Lung microvascular endothelial cell (primary cell): ENCODE measurements around the gene OR1L8. TPM values are rescaled to one million over a fixed set of nuclear protein-coding genes. Genes with fewer than 3 reads are reported as not detected.
"Not testable (repeated sequence)": the region's sequence is repeated elsewhere in the genome, so short reads cannot be mapped to it uniquely, and the experiment has no call there.

Source experiments
- DNase-seq, 2 donors: peaks; one replicate each; pipeline versions ENCODE4 v3.0.0 to v3.0.0-alpha.2; 2010; ENCODE audit warnings: low read depth in 2 of 2
- total RNA-seq: library from RNA; depleted of rRNA; stranded (reverse); fragments of >200 nt; gene quantifications from 2 replicates; pipeline ENCODE4 v1.2.1, GENCODE V29; 2014

Gene OR1L8
- total RNA-seq, result 0.20 and 0.22 TPM in 2 replicates

- not testable (repeated sequence) for DNase-seq
Measured at GRCh38 chr9:122583284-122583683, at the start of gene OR1L8. Gene OR1L8, minus strand, starts transcription at chr9:122583384. Its CDS starts 14,907 bp downstream, at chr9:122568477.

- DNase-seq, result peak; percentile 1 to 69
Measured at GRCh38 chr9:122619996-122620395, 36.8 kb upstream of the OR1L8 start.

- DNase-seq, result no peak
Measured at GRCh38 chr9:122614362-122614761, 31.2 kb upstream of the OR1L8 start, which contains the start of gene OR1Q1. Gene OR1Q1, plus strand, starts transcription at chr9:122614738. Its CDS starts 0 bp downstream, at chr9:122614738.

GRCh38 chr9:122609804-122610203 is 26.6 kb upstream of the OR1L8 start:
- no peak for DNase-seq

GRCh38 chr9:122606587-122606986 is 23.4 kb upstream of the OR1L8 start:
- no peak for DNase-seq

GRCh38 chr9:122605691-122606090 is 22.5 kb upstream of the OR1L8 start:
- no peak for DNase-seq

- peak in 1 of 2 donors; percentile 53 for DNase-seq
Measured at GRCh38 chr9:122580360-122580759, 2.8 kb downstream of the OR1L8 start.

- DNase-seq, result peak in 1 of 2 donors; percentile 2
Measured at GRCh38 chr9:122579874-122580273, 3.3 kb downstream of the OR1L8 start.

- no peak for DNase-seq
Measured at GRCh38 chr9:122572456-122572855, 10.7 kb downstream of the OR1L8 start.

- DNase-seq, result no peak
Measured at GRCh38 chr9:122567901-122568300, 15.3 kb downstream of the OR1L8 start.

- no peak for DNase-seq
Measured at GRCh38 chr9:122562134-122562760, 20.9 kb downstream of the OR1L8 start.

- DNase-seq, result no peak
Measured at GRCh38 chr9:122561446-122561845, 21.7 kb downstream of the OR1L8 start.

- DNase-seq, result no peak
Measured at GRCh38 chr9:122552812-122553211, 30.4 kb downstream of the OR1L8 start, which contains the start of gene OR1N2. Gene OR1N2, plus strand, starts transcription at chr9:122553112. Its CDS starts 100 bp downstream, at chr9:122553212.

GRCh38 chr9:122551371-122551770 is 31.8 kb downstream of the OR1L8 start:
- DNase-seq, result no peak

GRCh38 chr9:122546196-122546595 is 37.0 kb downstream of the OR1L8 start:
- DNase-seq, result no peak

GRCh38 chr9:122538757-122539156 is 44.4 kb downstream of the OR1L8 start:
- DNase-seq, result no peak

GRCh38 chr9:122537066-122537465 is 46.1 kb downstream of the OR1L8 start:
- not testable (repeated sequence) for DNase-seq

GRCh38 chr9:122536134-122536533 is 47.0 kb downstream of the OR1L8 start:
- DNase-seq, result no peak

GRCh38 chr9:122531157-122531556 is 52.0 kb downstream of the OR1L8 start:
- not testable (repeated sequence) for DNase-seq

- no peak for DNase-seq
Measured at GRCh38 chr9:122527193-122527592, 56.0 kb downstream of the OR1L8 start, which contains the start of gene OR1N1. Gene OR1N1, minus strand, starts transcription at chr9:122527293. Its CDS starts 0 bp downstream, at chr9:122527293.

- DNase-seq, result no peak
Measured at GRCh38 chr9:122526602-122527001, 56.6 kb downstream of the OR1L8 start.

- no peak for DNase-seq
Measured at GRCh38 chr9:122519376-122519775, 63.8 kb downstream of the OR1L8 start.

- DNase-seq, result no peak
Measured at GRCh38 chr9:122518841-122519240, 64.3 kb downstream of the OR1L8 start, which contains the start of gene OR1J4. Gene OR1J4, plus strand, starts transcription at chr9:122519141. Its CDS starts 0 bp downstream, at chr9:122519141.
